ENCODE results near the gene COL11A2.

DNA sequence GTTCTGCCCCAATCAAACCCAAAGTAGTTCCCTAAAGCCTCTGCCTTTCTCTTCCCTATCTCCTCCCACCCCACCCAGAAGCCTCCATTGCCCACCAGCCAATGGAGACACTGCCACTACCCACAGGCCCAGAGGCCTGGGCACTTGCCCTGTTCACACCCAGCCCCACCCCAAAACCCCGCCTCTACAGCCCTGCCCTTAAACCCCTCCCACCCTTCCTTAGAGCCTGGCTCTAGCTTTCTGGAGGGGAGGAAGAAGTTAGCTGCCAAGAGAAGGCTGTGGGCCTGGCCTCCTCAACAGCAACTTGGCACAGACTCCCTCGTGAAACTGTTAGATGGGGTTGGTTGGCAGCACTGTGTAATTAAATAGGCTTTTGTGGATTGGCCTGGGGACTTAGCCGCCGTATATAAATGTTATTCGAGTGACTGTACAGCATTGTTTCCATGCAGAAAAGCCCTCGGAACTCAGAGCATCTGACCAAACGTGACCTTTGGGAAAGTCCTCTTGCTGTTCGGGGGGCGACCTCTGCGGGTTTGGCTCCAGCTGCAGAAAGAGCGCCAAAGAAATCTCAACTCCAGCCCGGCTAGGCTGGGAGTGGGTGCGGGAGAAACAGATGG lies 31.4 kb downstream of the COL11A2 start:
- TF ChIP-seq JUN (CRISPR knock-in tag; IDR thresholded peaks at IDR 0.05) (no peak), ATRX (CRISPR knock-in tag; IDR thresholded peaks at IDR 0.05; ENCODE audit: borderline replicate concordance) (no peak), NFIC (IDR thresholded peaks at IDR 0.05; ENCODE audit: low read length) (no peak), EZH2 (conservative IDR thresholded peaks at IDR 0.05; ENCODE audit: low read depth, low read length) (no peak), CHD2 (IDR thresholded peaks at IDR 0.05; ENCODE audit: low read depth, low read length) (no peak), EP300 (IDR thresholded peaks at IDR 0.05; ENCODE audit: low read depth in 2 of 2, low read length in 2 of 2) (no peak), EP300 (CRISPR knock-in tag; IDR thresholded peaks at IDR 0.05; ENCODE audit: borderline replicate concordance) (no peak), CEBPB (IDR thresholded peaks at IDR 0.05; ENCODE audit: borderline replicate concordance, low read depth, low read length) (no peak)
- TF ChIP-seq, protein P1, sequence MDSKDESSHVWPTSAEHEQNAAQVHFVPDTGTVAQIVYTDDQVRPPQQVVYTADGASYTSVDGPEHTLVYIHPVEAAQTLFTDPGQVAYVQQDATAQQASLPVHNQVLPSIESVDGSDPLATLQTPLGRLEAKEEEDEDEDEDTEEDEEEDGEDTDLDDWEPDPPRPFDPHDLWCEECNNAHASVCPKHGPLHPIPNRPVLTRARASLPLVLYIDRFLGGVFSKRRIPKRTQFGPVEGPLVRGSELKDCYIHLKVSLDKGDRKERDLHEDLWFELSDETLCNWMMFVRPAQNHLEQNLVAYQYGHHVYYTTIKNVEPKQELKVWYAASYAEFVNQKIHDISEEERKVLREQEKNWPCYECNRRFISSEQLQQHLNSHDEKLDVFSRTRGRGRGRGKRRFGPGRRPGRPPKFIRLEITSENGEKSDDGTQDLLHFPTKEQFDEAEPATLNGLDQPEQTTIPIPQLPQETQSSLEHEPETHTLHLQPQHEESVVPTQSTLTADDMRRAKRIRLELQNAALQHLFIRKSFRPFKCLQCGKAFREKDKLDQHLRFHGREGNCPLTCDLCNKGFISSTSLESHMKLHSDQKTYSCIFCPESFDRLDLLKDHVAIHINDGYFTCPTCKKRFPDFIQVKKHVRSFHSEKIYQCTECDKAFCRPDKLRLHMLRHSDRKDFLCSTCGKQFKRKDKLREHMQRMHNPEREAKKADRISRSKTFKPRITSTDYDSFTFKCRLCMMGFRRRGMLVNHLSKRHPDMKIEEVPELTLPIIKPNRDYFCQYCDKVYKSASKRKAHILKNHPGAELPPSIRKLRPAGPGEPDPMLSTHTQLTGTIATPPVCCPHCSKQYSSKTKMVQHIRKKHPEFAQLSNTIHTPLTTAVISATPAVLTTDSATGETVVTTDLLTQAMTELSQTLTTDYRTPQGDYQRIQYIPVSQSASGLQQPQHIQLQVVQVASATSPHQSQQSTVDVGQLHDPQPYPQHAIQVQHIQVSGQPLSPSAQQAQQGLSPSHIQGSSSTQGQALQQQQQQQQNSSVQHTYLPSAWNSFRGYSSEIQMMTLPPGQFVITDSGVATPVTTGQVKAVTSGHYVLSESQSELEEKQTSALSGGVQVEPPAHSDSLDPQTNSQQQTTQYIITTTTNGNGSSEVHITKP (CRISPR knock-in tag; IDR thresholded peaks at IDR 0.05; ENCODE audit: low read depth): no peak
- TF ChIP-seq, protein P2, sequence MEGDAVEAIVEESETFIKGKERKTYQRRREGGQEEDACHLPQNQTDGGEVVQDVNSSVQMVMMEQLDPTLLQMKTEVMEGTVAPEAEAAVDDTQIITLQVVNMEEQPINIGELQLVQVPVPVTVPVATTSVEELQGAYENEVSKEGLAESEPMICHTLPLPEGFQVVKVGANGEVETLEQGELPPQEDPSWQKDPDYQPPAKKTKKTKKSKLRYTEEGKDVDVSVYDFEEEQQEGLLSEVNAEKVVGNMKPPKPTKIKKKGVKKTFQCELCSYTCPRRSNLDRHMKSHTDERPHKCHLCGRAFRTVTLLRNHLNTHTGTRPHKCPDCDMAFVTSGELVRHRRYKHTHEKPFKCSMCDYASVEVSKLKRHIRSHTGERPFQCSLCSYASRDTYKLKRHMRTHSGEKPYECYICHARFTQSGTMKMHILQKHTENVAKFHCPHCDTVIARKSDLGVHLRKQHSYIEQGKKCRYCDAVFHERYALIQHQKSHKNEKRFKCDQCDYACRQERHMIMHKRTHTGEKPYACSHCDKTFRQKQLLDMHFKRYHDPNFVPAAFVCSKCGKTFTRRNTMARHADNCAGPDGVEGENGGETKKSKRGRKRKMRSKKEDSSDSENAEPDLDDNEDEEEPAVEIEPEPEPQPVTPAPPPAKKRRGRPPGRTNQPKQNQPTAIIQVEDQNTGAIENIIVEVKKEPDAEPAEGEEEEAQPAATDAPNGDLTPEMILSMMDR (CRISPR knock-in tag; IDR thresholded peaks at IDR 0.05): no peak
- TF ChIP-seq, protein P3, sequence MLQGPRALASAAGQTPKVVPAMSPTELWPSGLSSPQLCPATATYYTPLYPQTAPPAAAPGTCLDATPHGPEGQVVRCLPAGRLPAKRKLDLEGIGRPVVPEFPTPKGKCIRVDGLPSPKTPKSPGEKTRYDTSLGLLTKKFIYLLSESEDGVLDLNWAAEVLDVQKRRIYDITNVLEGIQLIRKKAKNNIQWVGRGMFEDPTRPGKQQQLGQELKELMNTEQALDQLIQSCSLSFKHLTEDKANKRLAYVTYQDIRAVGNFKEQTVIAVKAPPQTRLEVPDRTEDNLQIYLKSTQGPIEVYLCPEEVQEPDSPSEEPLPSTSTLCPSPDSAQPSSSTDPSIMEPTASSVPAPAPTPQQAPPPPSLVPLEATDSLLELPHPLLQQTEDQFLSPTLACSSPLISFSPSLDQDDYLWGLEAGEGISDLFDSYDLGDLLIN (CRISPR knock-in tag; IDR thresholded peaks at IDR 0.05; ENCODE audit: borderline replicate concordance): no peak
